Panc1 (cell line): ENCODE measurements around the gene RASL11B. TPM values are rescaled to one million over a fixed set of nuclear protein-coding genes. Genes with fewer than 3 reads are reported as not detected.
"Not testable (repeated sequence)": the region's sequence is repeated elsewhere in the genome, so short reads cannot be mapped to it uniquely, and the experiment has no call there.

Source experiments
- ATAC-seq: fragments of 200-7000 bp; cut with Tn5 transposase; 2 replicates; pipeline ENCODE4 v1.9.1; 2020; ENCODE audit warnings: mild to moderate bottlenecking, moderate library complexity
- BruUV-seq: library from RNA; stranded (reverse); fragments of 400-500 nt; replicated peaks from 2 replicates; lab custom pipeline; 2021; lab: Mats Ljungman, UMichigan
- CTCF ChIA-PET: fragments of 300-600 bp; sonication (Branson Sonifier 250); formaldehyde crosslinking; loops from one replicate; lab custom pipeline; 2022; ENCODE audit warnings: antibody characterized with exemption; lab: Charles Lee
- POLR2A ChIA-PET: fragments of 300-600 bp; sonication (Branson Sonifier 250); formaldehyde crosslinking; loops from one replicate; lab custom pipeline; 2022; ENCODE audit warnings: antibody characterized with exemption; lab: Charles Lee
- DNase-seq: peaks from one replicate; pipeline ENCODE4 v3.0.0-alpha.2; 2010; ENCODE audit warnings: low read depth, low spot score
- H3K27ac ChIP-seq: 2 replicates; pipeline ENCODE4 v1.5.1; 2011; ENCODE audit warnings: mild to moderate bottlenecking, low read length, inconsistent platforms
- H3K27me3 ChIP-seq: fragments of 200-500 bp; sonication (Bioruptor generic); 2 replicates; pipeline ENCODE4 v1.6.0; 2014; ENCODE audit warnings: low read length, inconsistent platforms; ENCODE audit not compliant: control insufficient read depth, insufficient read depth
- H3K36me3 ChIP-seq: fragments of 200-500 bp; sonication (Bioruptor generic); 2 replicates; pipeline ENCODE4 v1.5.1; 2014; ENCODE audit warnings: inconsistent platforms, mild to moderate bottlenecking, low read length, moderate library complexity; ENCODE audit not compliant: control insufficient read depth, insufficient read depth
- H3K4me1 ChIP-seq: 2 replicates; pipeline ENCODE4 v1.5.1; 2011; ENCODE audit warnings: inconsistent platforms, mild to moderate bottlenecking, low read length, moderate library complexity; ENCODE audit not compliant: control insufficient read depth, insufficient read depth
- H3K4me3 ChIP-seq, 2 experiments: 2 replicates each; pipeline ENCODE4 v1.5.1; 2011 to 2012; ENCODE audit warnings: low read depth in 2 of 2, low read length in 2 of 2, mild to moderate bottlenecking in 2 of 2, inconsistent platforms in 1 of 2, moderate library complexity in 1 of 2
- H3K9me3 ChIP-seq: fragments of 200-500 bp; sonication (Bioruptor generic); 2 replicates; pipeline ENCODE4 v1.5.1; 2014; ENCODE audit warnings: low read depth, mild to moderate bottlenecking, inconsistent platforms, low read length, moderate library complexity; ENCODE audit not compliant: control insufficient read depth, insufficient read depth
- CTCF ChIP-seq: fragments of 450-650 bp; IDR thresholded peaks from 2 replicates; pipeline ENCODE4 v1.5.1; 2017; ENCODE audit warnings: mild to moderate bottlenecking
- POLR2AphosphoS5 ChIP-seq: IDR thresholded peaks from 2 replicates; pipeline ENCODE4 v1.6.1; 2012; ENCODE audit warnings: mild to moderate bottlenecking, low read depth, low read length, moderate library complexity
- SIN3A ChIP-seq: IDR thresholded peaks from 2 replicates; pipeline ENCODE4 v1.6.1; 2012; ENCODE audit warnings: low read depth, mild to moderate bottlenecking, low read length, moderate library complexity, borderline replicate concordance; ENCODE audit not compliant: insufficient read depth
- TCF7L2 ChIP-seq: IDR thresholded peaks from 2 replicates; pipeline ENCODE4 v1.6.1; 2011; ENCODE audit warnings: mild to moderate bottlenecking, low read depth, low read length, inconsistent platforms
- in situ Hi-C: cut with HindIII; loops from 2 replicates; pipeline ENCODE4 v1.10.0; 2016; ENCODE audit warnings: low sequenced_read_pairs, low pct_unique_long_range_greater_than_20kb
- intact Hi-C: fragments of 100-400 bp; cut with micrococcal nuclease; formaldehyde crosslinking; loops from one replicate; pipeline ENCODE4 v1.10.0; 2022; ENCODE audit not compliant: unreplicated experiment
- total RNA-seq: library from RNA; stranded (reverse); gene quantifications from one replicate; pipeline ENCODE4 v1.2.1, GENCODE V29; 2021; ENCODE audit not compliant: unreplicated experiment
- TF ChIP-seq, protein P1 (sequence below), 2 experiments: IDR thresholded peaks; 2 replicates each; pipeline ENCODE4 v1.6.1; 2011 to 2012; ENCODE audit warnings: low read depth in 2 of 2, control low read depth in 1 of 2, low read length in 1 of 2, mild to moderate bottlenecking in 1 of 2, moderate library complexity in 1 of 2; ENCODE audit not compliant: insufficient read depth in 1 of 2

Gene RASL11B
- total RNA-seq, 1 experiment from 2014 or later = 0.21 TPM

- TF ChIP-seq TCF7L2 (no peak), CTCF (no peak), SIN3A (no peak), POLR2AphosphoS5 (no peak)
- TF ChIP-seq, protein P1, sequence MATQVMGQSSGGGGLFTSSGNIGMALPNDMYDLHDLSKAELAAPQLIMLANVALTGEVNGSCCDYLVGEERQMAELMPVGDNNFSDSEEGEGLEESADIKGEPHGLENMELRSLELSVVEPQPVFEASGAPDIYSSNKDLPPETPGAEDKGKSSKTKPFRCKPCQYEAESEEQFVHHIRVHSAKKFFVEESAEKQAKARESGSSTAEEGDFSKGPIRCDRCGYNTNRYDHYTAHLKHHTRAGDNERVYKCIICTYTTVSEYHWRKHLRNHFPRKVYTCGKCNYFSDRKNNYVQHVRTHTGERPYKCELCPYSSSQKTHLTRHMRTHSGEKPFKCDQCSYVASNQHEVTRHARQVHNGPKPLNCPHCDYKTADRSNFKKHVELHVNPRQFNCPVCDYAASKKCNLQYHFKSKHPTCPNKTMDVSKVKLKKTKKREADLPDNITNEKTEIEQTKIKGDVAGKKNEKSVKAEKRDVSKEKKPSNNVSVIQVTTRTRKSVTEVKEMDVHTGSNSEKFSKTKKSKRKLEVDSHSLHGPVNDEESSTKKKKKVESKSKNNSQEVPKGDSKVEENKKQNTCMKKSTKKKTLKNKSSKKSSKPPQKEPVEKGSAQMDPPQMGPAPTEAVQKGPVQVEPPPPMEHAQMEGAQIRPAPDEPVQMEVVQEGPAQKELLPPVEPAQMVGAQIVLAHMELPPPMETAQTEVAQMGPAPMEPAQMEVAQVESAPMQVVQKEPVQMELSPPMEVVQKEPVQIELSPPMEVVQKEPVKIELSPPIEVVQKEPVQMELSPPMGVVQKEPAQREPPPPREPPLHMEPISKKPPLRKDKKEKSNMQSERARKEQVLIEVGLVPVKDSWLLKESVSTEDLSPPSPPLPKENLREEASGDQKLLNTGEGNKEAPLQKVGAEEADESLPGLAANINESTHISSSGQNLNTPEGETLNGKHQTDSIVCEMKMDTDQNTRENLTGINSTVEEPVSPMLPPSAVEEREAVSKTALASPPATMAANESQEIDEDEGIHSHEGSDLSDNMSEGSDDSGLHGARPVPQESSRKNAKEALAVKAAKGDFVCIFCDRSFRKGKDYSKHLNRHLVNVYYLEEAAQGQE (IDR thresholded peaks at IDR 0.05; ENCODE audit: insufficient read depth in 1 of 2, low read depth in 2 of 2, low read length in 1 of 2) = no peak
- CTCF ChIA-PET = no interaction called here
- intact Hi-C loops = no loop called here
- no peaks in the 10 kb centered on the region for H3K4me1 ChIP-seq
- ATAC-seq (no peak), DNase-seq (no peak)
- no peaks in the 10 kb centered on the region for H3K27me3 ChIP-seq
- H3K4me3 ChIP-seq = no peak overlapping the region
- H3K27ac ChIP-seq = no peak overlapping the region
- in situ Hi-C loops = no loop called here
- POLR2A ChIA-PET = no interaction called here
- no peaks in the 10 kb centered on the region for H3K36me3 ChIP-seq
- BruUV-seq = no TSS peak
- no peaks in the 10 kb centered on the region for H3K9me3 ChIP-seq
These were observed 28.1 kb upstream of the RASL11B start for GRCh38 chr4:52833941-52834525.

- H3K4me3 ChIP-seq, CTCF ChIA-PET, ATAC-seq, H3K27me3 ChIP-seq, BruUV-seq, H3K4me1 ChIP-seq, DNase-seq, in situ Hi-C loops, H3K9me3 ChIP-seq, H3K27ac ChIP-seq, H3K36me3 ChIP-seq, intact Hi-C loops, POLR2A ChIA-PET: not testable (repeated sequence)
These were observed 27.3 kb upstream of the RASL11B start for GRCh38 chr4:52834641-52835456.

GRCh38 chr4:52836120-52836519 is 26.0 kb upstream of the RASL11B start:
- H3K4me3 ChIP-seq = no peak overlapping the region
- H3K9me3 ChIP-seq = no peaks in the 10 kb centered on the region
- intact Hi-C loops = no loop called here
- ATAC-seq (no peak), DNase-seq (no peak)
- BruUV-seq = no TSS peak
- TF ChIP-seq, protein P1 (IDR thresholded peaks at IDR 0.05; ENCODE audit: insufficient read depth in 1 of 2, low read depth in 2 of 2, low read length in 1 of 2) = no peak
- TF ChIP-seq CTCF = no peak
- TF ChIP-seq POLR2AphosphoS5 = no peak
- no peak for TF ChIP-seq TCF7L2
- TF ChIP-seq SIN3A = no peak
- ChIA-PET CTCF (no interaction called here), POLR2A (no interaction called here)
- no peaks in the 10 kb centered on the region for H3K4me1 ChIP-seq
- no peak overlapping the region for H3K27ac ChIP-seq
- H3K36me3 ChIP-seq = no peaks in the 10 kb centered on the region
- in situ Hi-C loops = no loop called here
- no peaks in the 10 kb centered on the region for H3K27me3 ChIP-seq
